Left ventricle myocardium inferior (tissue), 1 donor: ENCODE measurements around the gene NFS1. TPM values are rescaled to one million over a fixed set of nuclear protein-coding genes. Genes with fewer than 3 reads are reported as not detected.

Source experiments
- DNase-seq: peaks from one replicate; pipeline ENCODE4 v3.0.0-alpha.2; 2020
- H3K27ac ChIP-seq: fragments of 200-600 bp; replicated peaks from 2 replicates; pipeline ENCODE4 v1.8.0; 2021
- H3K27me3 ChIP-seq: fragments of 200-600 bp; 2 replicates; pipeline ENCODE4 v1.8.0; 2021; ENCODE audit warnings: low read depth
- H3K36me3 ChIP-seq: fragments of 200-600 bp; 2 replicates; pipeline ENCODE4 v1.8.0; 2021
- H3K4me1 ChIP-seq: fragments of 200-600 bp; 2 replicates; pipeline ENCODE4 v1.8.0; 2021
- H3K4me3 ChIP-seq: fragments of 200-600 bp; 2 replicates; pipeline ENCODE4 v1.8.0; 2021; ENCODE audit warnings: mild to moderate bottlenecking, moderate library complexity
- H3K9me3 ChIP-seq: fragments of 200-600 bp; replicated peaks from 2 replicates; pipeline ENCODE4 v1.8.0; 2021
- intact Hi-C: fragments of 100-400 bp; cut with micrococcal nuclease; formaldehyde crosslinking; loops from one replicate; pipeline ENCODE4 v1.11.0; 2022
- total RNA-seq: library from RNA; stranded (reverse); fragmentation: NEBNext Ultra II Directional; extraction: Animal tissue kit (Norgen Biotek cat#: 25700); gene quantifications from one replicate; pipeline ENCODE4 v1.2.1, GENCODE V29; 2021
- TF ChIP-seq, protein P1 (sequence below): fragments of 200-600 bp; IDR thresholded peaks from 2 replicates; pipeline ENCODE4 v1.8.0; 2021; ENCODE audit warnings: antibody characterized with exemption, mild to moderate bottlenecking, borderline replicate concordance
- donor health status: DM: no; HTN: yes; CAD: no; lungs with severe emphysema.

The NFS1 gene
- total RNA-seq, 1 donor from 2014 or later = 60.8 TPM

DNA sequence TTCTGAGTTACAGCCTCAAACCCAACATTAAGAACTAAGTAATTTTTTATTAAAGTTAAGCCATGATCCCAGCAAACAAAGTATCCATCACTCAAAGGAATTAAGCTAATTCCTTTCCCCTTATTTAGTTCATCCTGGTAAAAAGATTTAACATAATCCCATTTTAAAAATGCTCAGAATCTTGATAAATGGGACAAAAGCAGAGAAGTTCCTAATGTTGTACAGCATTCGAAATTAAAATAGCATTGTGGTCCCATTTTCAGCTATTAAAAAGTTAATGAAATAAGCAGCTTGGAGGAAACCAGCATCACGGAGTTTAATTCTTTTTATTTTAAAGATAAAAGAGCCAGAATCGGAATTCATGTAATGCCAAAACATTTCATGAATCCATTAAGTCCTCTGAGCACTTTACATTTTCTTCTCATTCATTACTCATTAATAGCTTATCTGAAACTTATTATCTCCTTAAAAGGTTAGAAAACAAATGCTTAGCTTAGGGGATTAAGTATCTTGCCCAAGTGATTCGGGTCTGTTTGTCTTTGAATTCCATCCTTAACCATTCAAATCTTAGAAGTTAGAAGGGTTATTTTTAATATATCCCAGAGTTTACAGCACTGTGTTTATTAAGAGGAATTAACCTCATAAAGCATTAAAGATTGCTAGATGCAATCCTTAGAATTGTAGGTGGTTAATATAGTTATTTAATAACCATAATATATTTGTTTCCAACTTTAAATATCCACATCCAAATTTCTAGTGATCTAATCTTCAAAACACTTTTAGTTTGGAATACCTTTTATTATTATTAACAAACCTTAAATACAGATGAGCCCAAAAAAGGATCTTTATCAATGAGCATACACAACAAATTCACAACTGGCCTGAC lies 31.7 kb upstream of the NFS1 start:
- no peak overlapping the region for H3K27ac ChIP-seq
- no peak overlapping the region for H3K4me3 ChIP-seq
- TF ChIP-seq, protein P1, sequence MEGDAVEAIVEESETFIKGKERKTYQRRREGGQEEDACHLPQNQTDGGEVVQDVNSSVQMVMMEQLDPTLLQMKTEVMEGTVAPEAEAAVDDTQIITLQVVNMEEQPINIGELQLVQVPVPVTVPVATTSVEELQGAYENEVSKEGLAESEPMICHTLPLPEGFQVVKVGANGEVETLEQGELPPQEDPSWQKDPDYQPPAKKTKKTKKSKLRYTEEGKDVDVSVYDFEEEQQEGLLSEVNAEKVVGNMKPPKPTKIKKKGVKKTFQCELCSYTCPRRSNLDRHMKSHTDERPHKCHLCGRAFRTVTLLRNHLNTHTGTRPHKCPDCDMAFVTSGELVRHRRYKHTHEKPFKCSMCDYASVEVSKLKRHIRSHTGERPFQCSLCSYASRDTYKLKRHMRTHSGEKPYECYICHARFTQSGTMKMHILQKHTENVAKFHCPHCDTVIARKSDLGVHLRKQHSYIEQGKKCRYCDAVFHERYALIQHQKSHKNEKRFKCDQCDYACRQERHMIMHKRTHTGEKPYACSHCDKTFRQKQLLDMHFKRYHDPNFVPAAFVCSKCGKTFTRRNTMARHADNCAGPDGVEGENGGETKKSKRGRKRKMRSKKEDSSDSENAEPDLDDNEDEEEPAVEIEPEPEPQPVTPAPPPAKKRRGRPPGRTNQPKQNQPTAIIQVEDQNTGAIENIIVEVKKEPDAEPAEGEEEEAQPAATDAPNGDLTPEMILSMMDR = no peak
- no peak for DNase-seq
- intact Hi-C loops = loop anchor here (10.0 kb wide), 1 partner anchor 154 kb away; no protein-coding TSS in a partner anchor
- peaks cover 76% of the 10 kb centered on the region for H3K4me1 ChIP-seq
- H3K36me3 ChIP-seq = peaks cover 100% of the 10 kb centered on the region
- no peaks in the 10 kb centered on the region for H3K27me3 ChIP-seq
- no peaks in the 10 kb centered on the region for H3K9me3 ChIP-seq

DNA sequence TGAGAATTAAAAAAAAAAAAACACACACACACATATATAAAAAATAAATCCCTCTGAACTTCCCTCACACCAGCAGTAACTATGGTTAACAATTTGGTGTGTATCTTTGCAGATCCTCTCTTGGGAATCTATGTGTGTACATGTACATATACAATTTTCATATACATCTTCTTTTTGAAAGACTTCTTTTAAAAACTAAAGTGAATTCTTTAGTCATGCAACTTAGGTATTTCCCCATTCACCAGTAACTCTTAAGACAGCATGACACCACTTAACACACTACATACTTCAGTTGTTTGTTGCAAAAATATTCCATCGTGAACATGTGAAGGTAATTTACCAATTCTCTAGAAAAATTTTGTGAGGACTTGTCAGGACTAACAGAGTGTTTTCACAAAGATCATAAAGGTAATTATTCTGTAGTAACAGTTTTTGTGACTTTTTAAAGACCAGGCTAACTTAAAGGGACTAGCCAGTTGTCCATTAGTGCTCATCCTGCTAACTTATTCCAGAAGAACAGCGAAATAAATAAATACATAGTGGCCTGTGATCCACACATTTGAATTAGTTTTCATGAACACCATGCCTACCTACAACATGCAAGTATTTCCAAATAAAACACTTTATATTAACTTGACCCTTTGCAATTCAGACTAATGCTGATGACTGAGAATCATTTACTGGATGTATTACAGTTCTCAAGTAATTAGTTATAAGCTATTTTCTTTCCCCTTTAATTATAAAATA lies 30.9 kb upstream of the NFS1 start:
- Histone ChIP-seq H3K4me1 (peaks cover 68% of the 10 kb centered on the region), H3K27me3 (no peaks in the 10 kb centered on the region), H3K27ac (no peak overlapping the region), H3K36me3 (peaks cover 100% of the 10 kb centered on the region), H3K9me3 (no peaks in the 10 kb centered on the region), H3K4me3 (no peak overlapping the region)
- TF ChIP-seq, protein P1 = no peak
- intact Hi-C loops = loop anchor here (10.0 kb wide), 1 partner anchor 155 kb away; no protein-coding TSS in a partner anchor
- no peak for DNase-seq

GRCh38 chr20:35729283-35729807 lies 30.2 kb upstream of the NFS1 start:
- Histone ChIP-seq H3K4me1 (peaks cover 62% of the 10 kb centered on the region), H3K27me3 (no peaks in the 10 kb centered on the region), H3K27ac (no peak overlapping the region), H3K4me3 (no peak overlapping the region), H3K9me3 (no peaks in the 10 kb centered on the region), H3K36me3 (peaks cover 100% of the 10 kb centered on the region)
- intact Hi-C loops = no loop called here
- no peak for DNase-seq
- TF ChIP-seq, protein P1 = no peak

- DNase-seq = no peak
- Histone ChIP-seq H3K4me3 (no peak overlapping the region), H3K4me1 (peaks cover 62% of the 10 kb centered on the region), H3K27ac (no peak overlapping the region), H3K36me3 (peaks cover 100% of the 10 kb centered on the region), H3K27me3 (no peaks in the 10 kb centered on the region), H3K9me3 (no peaks in the 10 kb centered on the region)
- TF ChIP-seq, protein P1 = no peak
- intact Hi-C loops = no loop called here
Observed at GRCh38 chr20:35726842-35727711, 27.9 kb upstream of the NFS1 start.
